Activated CD4-positive, alpha-beta T cell treated with anti-CD3 and anti-CD28 coated beads, Interleukin-2, amount 50 U/mL, for 48 hours (primary cell): ENCODE measurements around the gene KCNIP3.
"Not testable (repeated sequence)": the region's sequence is repeated elsewhere in the genome, so short reads cannot be mapped to it uniquely, and the experiment has no call there.

Source experiments
- DNase-seq, 2 experiments: peaks; one replicate each; pipeline ENCODE4 v3.0.0-alpha.2; 2020

Gene KCNIP3

GRCh38 chr2:95427196-95427867 is 130.2 kb downstream of the KCNIP3 start:
- DNase-seq: not testable (repeated sequence)

GRCh38 chr2:95429748-95430467 is 132.8 kb downstream of the KCNIP3 start:
- DNase-seq: not testable (repeated sequence)

GRCh38 chr2:95433373-95433772 is 136.2 kb downstream of the KCNIP3 start:
- not testable (repeated sequence) for DNase-seq

- not testable (repeated sequence) for DNase-seq
Observed at GRCh38 chr2:95433973-95434372, 136.8 kb downstream of the KCNIP3 start.

GRCh38 chr2:95434507-95435076 is 137.4 kb downstream of the KCNIP3 start:
- not testable (repeated sequence) for DNase-seq

- DNase-seq: not testable (repeated sequence)
Observed at GRCh38 chr2:95435162-95435871, 138.2 kb downstream of the KCNIP3 start.
